Stomach (tissue), 9 donors: ENCODE results near the gene NCAN. TPM values are rescaled to one million over a fixed set of nuclear protein-coding genes. Genes with fewer than 3 reads are reported as not detected.

Experiments
- DNase-seq, 2 donors: peaks; one replicate each; pipeline versions ENCODE4 v3.0.0 to v3.0.0-alpha.2; 2013 to 2019
- H3K27ac ChIP-seq, 5 donors: fragments of 200-600 bp in 4 of 5; sonication (generic) in 4 of 5; one replicate each; pipeline ENCODE4 v1.5.1; 2013 to 2019; ENCODE audit warnings: mild to moderate bottlenecking in 1 of 5, moderate library complexity in 1 of 5
- H3K27me3 ChIP-seq, 3 donors: fragments of 200-600 bp; sonication (generic); one replicate each; pipeline ENCODE4 v1.5.1; 2017 to 2019; ENCODE audit warnings: mixed run types in 1 of 3
- H3K36me3 ChIP-seq, 4 donors: fragments of 200-600 bp; sonication (generic); 1 replicate in 3 of 4; 2 replicates in 1 of 4; pipeline ENCODE4 v1.5.1; 2016 to 2019
- H3K4me1 ChIP-seq, 4 donors: fragments of 200-600 bp; sonication (generic); one replicate each; pipeline ENCODE4 v1.5.1; 2016 to 2019
- H3K4me3 ChIP-seq, 4 donors: fragments of 200-600 bp; sonication (generic) in 3 of 4; one replicate each; pipeline ENCODE4 v1.5.1; 2016 to 2019; ENCODE audit warnings: mild to moderate bottlenecking in 1 of 4
- H3K9me3 ChIP-seq, 4 donors: fragments of 200-600 bp; sonication (generic); one replicate each; pipeline ENCODE4 v1.5.1; 2016 to 2019
- EP300 ChIP-seq: sonication (generic); formaldehyde crosslinking; IDR thresholded peaks from one replicate; pipeline ENCODE4 v1.6.1; 2017; ENCODE audit warnings: antibody characterized with exemption
- POLR2A ChIP-seq, 4 donors: fragments of 450-650 bp; IDR thresholded peaks; one replicate each; pipeline ENCODE4 v1.6.1; 2016; ENCODE audit warnings: antibody characterized with exemption in 4 of 4, control low read depth in 2 of 4, mild to moderate bottlenecking in 1 of 4, moderate library complexity in 1 of 4
- POLR2AphosphoS5 ChIP-seq, 3 donors: sonication (generic); formaldehyde crosslinking; IDR thresholded peaks; one replicate each; pipeline ENCODE4 v1.6.1; 2016; ENCODE audit warnings: antibody characterized with exemption in 3 of 3
- WGBS, 5 donors: extraction: QIAGEN DNeasy Blood & Tissue Kit in 3 of 5; methylation state at CpG; one replicate each; pipeline versions ENCODE4 v1.1.5 to v1.1.7; 2013 to 2018; 5-methylcytosine and 5-hydroxymethylcytosine counted together
- intact Hi-C: fragments of 100-400 bp; cut with DNase I; formaldehyde crosslinking; loops from one replicate; pipeline ENCODE4 v1.15.1; 2023; ENCODE audit warnings: low total_unique reads
- polyA plus RNA-seq, 3 donors: library from polyadenylated mRNA; stranded (reverse); fragments of 200-250 nt; gene quantifications; one replicate each; pipeline ENCODE4 v1.2.3, GENCODE V29; 2013
- total RNA-seq, 5 donors: library from RNA; depleted of rRNA; stranded (reverse); fragments of >200 nt; gene quantifications; one replicate each; pipeline versions ENCODE4 v1.1.0 to v1.2.3, GENCODE V29; 2014 to 2016
- TF ChIP-seq, protein P1 (sequence below), 7 experiments: fragments of 450-650 bp in 4 of 7; fragments of 200-600 bp in 3 of 7; sonication (generic) in 3 of 7; IDR thresholded peaks; one replicate each; pipeline ENCODE4 v1.5.1; 2016 to 2019; ENCODE audit warnings: antibody characterized with exemption in 7 of 7, control low read depth in 2 of 7, mild to moderate bottlenecking in 1 of 7
- donor health status: healthy with polysubstance abuse.
- donor health status: Bipolar disorder and iron deficiency.
- donor health status: healthy.

Gene NCAN
- total and polyA plus RNA-seq, 8 donors, result 0.05 to 1.7 (median 0.06) TPM; not detected in 5

DNA sequence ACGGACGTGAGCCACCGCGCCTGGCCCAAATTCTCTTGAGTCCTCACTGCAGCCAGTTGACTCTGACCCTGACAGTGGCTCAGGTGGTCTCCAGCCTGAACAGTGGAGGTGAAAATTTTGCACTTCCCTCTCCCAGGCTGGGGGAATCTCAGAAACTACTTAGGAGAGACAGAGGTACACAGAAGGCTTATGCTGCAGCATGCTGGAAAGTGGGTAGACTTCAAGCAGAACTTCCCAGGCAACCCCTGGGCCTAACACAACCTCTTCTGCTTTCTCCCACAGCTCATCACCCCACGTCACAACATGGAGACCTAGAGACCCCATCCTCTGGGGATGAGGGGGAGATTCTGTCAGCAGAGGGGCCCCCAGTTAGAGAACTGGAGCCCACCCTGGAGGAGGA is 14.4 kb downstream of the NCAN start:
- H3K4me1 ChIP-seq, result peaks cover 0 to 11% (median 11%) of the 10 kb centered on the region in 4 donors
- no peak overlapping the region for H3K27ac ChIP-seq
- WGBS, 5 donors, result 81 to 83% (median 83%) methylated on average over 5 of the region's 5 CpGs
- no peaks in the 10 kb centered on the region for H3K36me3 ChIP-seq
- H3K9me3 ChIP-seq, result no peaks in the 10 kb centered on the region
- TF ChIP-seq EP300 (no peak), POLR2A (IDR thresholded peaks at IDR 0.05) (no peak), POLR2AphosphoS5 (IDR thresholded peaks at IDR 0.05) (no peak)
- TF ChIP-seq, protein P1, sequence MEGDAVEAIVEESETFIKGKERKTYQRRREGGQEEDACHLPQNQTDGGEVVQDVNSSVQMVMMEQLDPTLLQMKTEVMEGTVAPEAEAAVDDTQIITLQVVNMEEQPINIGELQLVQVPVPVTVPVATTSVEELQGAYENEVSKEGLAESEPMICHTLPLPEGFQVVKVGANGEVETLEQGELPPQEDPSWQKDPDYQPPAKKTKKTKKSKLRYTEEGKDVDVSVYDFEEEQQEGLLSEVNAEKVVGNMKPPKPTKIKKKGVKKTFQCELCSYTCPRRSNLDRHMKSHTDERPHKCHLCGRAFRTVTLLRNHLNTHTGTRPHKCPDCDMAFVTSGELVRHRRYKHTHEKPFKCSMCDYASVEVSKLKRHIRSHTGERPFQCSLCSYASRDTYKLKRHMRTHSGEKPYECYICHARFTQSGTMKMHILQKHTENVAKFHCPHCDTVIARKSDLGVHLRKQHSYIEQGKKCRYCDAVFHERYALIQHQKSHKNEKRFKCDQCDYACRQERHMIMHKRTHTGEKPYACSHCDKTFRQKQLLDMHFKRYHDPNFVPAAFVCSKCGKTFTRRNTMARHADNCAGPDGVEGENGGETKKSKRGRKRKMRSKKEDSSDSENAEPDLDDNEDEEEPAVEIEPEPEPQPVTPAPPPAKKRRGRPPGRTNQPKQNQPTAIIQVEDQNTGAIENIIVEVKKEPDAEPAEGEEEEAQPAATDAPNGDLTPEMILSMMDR (IDR thresholded peaks at IDR 0.05), result no peak
- no peak overlapping the region for H3K4me3 ChIP-seq
- intact Hi-C loops, result no loop called here
- H3K27me3 ChIP-seq, result peaks cover 6 to 68% (median 46%) of the 10 kb centered on the region in 3 donors
- no peak for DNase-seq

DNA sequence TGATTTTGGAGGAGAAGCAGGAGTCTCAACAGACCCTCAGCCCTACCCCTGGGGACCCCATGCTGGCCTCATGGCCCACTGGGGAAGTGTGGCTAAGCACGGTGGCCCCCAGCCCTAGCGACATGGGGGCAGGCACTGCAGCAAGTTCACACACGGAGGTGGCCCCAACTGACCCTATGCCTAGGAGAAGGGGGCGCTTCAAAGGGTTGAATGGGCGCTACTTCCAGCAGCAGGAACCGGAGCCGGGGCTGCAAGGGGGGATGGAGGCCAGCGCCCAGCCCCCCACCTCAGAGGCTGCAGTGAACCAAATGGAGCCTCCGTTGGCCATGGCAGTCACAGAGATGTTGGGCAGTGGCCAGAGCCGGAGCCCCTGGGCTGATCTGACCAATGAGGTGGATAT is 14.9 kb downstream of the NCAN start:
- H3K27me3 ChIP-seq, result peaks cover 6 to 68% (median 46%) of the 10 kb centered on the region in 3 donors
- TF ChIP-seq POLR2AphosphoS5 (IDR thresholded peaks at IDR 0.05), result no peak
- no peak for TF ChIP-seq POLR2A (IDR thresholded peaks at IDR 0.05)
- TF ChIP-seq, protein P1 (IDR thresholded peaks at IDR 0.05), result no peak
- TF ChIP-seq EP300, result no peak
- WGBS, 5 donors, result 62 to 67% (median 64%) methylated on average over 9 to 10 of the region's 10 CpGs

DNA sequence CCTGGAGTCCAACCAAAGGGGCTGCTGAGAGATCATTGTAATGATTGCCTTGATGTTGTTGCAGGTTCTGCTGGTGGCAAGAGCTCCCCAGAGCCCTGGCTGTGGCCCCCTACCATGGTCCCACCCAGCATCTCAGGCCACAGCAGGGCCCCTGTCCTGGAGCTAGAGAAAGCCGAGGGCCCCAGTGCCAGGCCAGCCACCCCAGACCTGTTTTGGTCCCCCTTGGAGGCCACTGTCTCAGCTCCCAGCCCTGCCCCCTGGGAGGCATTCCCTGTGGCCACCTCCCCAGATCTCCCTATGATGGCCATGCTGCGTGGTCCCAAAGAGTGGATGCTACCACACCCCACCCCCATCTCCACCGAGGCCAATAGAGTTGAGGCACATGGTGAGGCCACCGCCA is 15.5 kb downstream of the NCAN start:
- Histone ChIP-seq H3K36me3 (no peaks in the 10 kb centered on the region), H3K4me1 (peaks cover 0 to 11% (median 11%) of the 10 kb centered on the region in 4 donors), H3K27ac (no peak overlapping the region), H3K27me3 (peaks cover 6 to 69% (median 46%) of the 10 kb centered on the region in 3 donors), H3K9me3 (no peaks in the 10 kb centered on the region), H3K4me3 (no peak overlapping the region)
- DNase-seq, result no peak
- intact Hi-C loops, result no loop called here
- TF ChIP-seq EP300, result no peak
- TF ChIP-seq POLR2AphosphoS5 (IDR thresholded peaks at IDR 0.05), result no peak
- no peak for TF ChIP-seq POLR2A (IDR thresholded peaks at IDR 0.05)
- TF ChIP-seq, protein P1 (IDR thresholded peaks at IDR 0.05), result no peak
- 62 to 87% (median 72%) methylated on average over 3 to 4 of the region's 4 CpGs for WGBS, 5 donors

More for the DNA sequence above, 14.9 kb downstream of the NCAN start:
- no peak for DNase-seq
- Histone ChIP-seq H3K27ac (no peak overlapping the region), H3K4me1 (peaks cover 0 to 11% (median 11%) of the 10 kb centered on the region in 4 donors), H3K36me3 (no peaks in the 10 kb centered on the region), H3K4me3 (no peak overlapping the region), H3K9me3 (no peaks in the 10 kb centered on the region)
- intact Hi-C loops, result no loop called here

DNA sequence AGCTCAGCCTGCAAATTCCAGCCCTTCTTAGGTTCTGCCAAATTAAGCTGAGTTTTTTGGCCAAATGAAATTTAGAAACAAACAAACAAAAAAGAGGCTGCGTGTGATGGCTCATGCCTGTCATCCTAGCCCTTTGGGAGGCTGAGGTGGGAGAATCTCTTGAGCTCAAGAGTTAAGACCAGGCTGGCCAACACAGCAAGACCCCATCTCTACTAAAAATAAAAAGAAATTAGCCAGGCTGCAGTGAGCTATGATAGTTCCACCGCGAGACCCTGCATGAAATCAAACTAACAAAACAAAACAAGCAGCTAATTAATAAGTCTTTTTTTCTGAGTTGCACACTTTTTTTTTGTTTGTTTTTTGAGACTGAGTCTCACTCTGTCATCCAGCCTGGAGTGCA is 17.9 kb downstream of the NCAN start:
- Histone ChIP-seq H3K36me3 (no peaks in the 10 kb centered on the region), H3K9me3 (peaks cover 12 to 17% (median 15%) of the 10 kb centered on the region in 4 donors), H3K27me3 (peaks cover 6 to 46% (median 33%) of the 10 kb centered on the region in 3 donors), H3K4me3 (no peak overlapping the region), H3K4me1 (peaks cover 0 to 10% (median 9%) of the 10 kb centered on the region in 4 donors), H3K27ac (no peak overlapping the region)
- no peak for DNase-seq
- intact Hi-C loops, result no loop called here
- WGBS, 5 donors, result 71 to 83% (median 82%) methylated on average over 3 of the region's 3 CpGs
- TF ChIP-seq, protein P1 (IDR thresholded peaks at IDR 0.05), result no peak
- TF ChIP-seq POLR2A (IDR thresholded peaks at IDR 0.05) (no peak), POLR2AphosphoS5 (IDR thresholded peaks at IDR 0.05) (no peak), EP300 (no peak)
